ENCODE data around the gene ECI1.
A peak's percentile ranks its signal among the peaks of the same experiment; 100 is the strongest.

The ECI1 gene

GRCh38 chr16:2226918-2227317, 24.5 kb downstream of the ECI1 start:
- TF ChIP-seq, protein P1, sequence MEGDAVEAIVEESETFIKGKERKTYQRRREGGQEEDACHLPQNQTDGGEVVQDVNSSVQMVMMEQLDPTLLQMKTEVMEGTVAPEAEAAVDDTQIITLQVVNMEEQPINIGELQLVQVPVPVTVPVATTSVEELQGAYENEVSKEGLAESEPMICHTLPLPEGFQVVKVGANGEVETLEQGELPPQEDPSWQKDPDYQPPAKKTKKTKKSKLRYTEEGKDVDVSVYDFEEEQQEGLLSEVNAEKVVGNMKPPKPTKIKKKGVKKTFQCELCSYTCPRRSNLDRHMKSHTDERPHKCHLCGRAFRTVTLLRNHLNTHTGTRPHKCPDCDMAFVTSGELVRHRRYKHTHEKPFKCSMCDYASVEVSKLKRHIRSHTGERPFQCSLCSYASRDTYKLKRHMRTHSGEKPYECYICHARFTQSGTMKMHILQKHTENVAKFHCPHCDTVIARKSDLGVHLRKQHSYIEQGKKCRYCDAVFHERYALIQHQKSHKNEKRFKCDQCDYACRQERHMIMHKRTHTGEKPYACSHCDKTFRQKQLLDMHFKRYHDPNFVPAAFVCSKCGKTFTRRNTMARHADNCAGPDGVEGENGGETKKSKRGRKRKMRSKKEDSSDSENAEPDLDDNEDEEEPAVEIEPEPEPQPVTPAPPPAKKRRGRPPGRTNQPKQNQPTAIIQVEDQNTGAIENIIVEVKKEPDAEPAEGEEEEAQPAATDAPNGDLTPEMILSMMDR (IDR thresholded peaks at IDR 0.05; ENCODE audit: low read depth, low read length) = no peak
- TF ChIP-seq EZH2phosphoT487 (IDR thresholded peaks at IDR 0.05; ENCODE audit: low read depth) = no peak
- H3K27ac ChIP-seq (ENCODE audit: low read length) = no peak overlapping the region
- H3K4me2 ChIP-seq (ENCODE audit: low read length) = no peak overlapping the region
- H4K20me1 ChIP-seq (ENCODE audit: insufficient read depth, low read length) = peaks cover 13% of the 10 kb centered on the region
- H3K4me3 ChIP-seq (ENCODE audit: low read length) = no peak overlapping the region
- H3K4me1 ChIP-seq (ENCODE audit: low read length) = peaks cover 5% of the 10 kb centered on the region; the same call in 1 of the 2 replicates
- H3K36me3 ChIP-seq (replicated peaks; ENCODE audit: low read depth, low read length) = peaks cover 6% of the 10 kb centered on the region
- H3K79me2 ChIP-seq (ENCODE audit: low read length) = peaks cover 50% of the 10 kb centered on the region
- no peak overlapping the region for H2AFZ ChIP-seq (ENCODE audit: low read depth, low read length)
- H3K9ac ChIP-seq (ENCODE audit: low read length) = no peak overlapping the region
- H3K9me3 ChIP-seq (ENCODE audit: insufficient read depth, low read length) = no peaks in the 10 kb centered on the region
- no peaks in the 10 kb centered on the region for H3K27me3 ChIP-seq (ENCODE audit: low read depth, low read length)

- H3K4me1 ChIP-seq (ENCODE audit: low read length) = peaks cover 5% of the 10 kb centered on the region; the same call in 1 of the 2 replicates
- no peak overlapping the region for H3K9ac ChIP-seq (ENCODE audit: low read length)
- no peak overlapping the region for H3K4me3 ChIP-seq (ENCODE audit: low read length)
- H3K4me2 ChIP-seq (ENCODE audit: low read length) = no peak overlapping the region
- no peaks in the 10 kb centered on the region for H3K9me3 ChIP-seq (ENCODE audit: insufficient read depth, low read length)
- no peak overlapping the region for H2AFZ ChIP-seq (ENCODE audit: low read depth, low read length)
- peaks cover 50% of the 10 kb centered on the region for H3K79me2 ChIP-seq (ENCODE audit: low read length)
- peaks cover 13% of the 10 kb centered on the region for H4K20me1 ChIP-seq (ENCODE audit: insufficient read depth, low read length)
- peaks cover 2% of the 10 kb centered on the region for H3K36me3 ChIP-seq (replicated peaks; ENCODE audit: low read depth, low read length)
- no peak for TF ChIP-seq EZH2phosphoT487 (IDR thresholded peaks at IDR 0.05; ENCODE audit: low read depth)
- TF ChIP-seq, protein P1 (IDR thresholded peaks at IDR 0.05; ENCODE audit: low read depth, low read length) = no peak
- no peaks in the 10 kb centered on the region for H3K27me3 ChIP-seq (ENCODE audit: low read depth, low read length)
- H3K27ac ChIP-seq (ENCODE audit: low read length) = no peak overlapping the region
These were observed 25.1 kb downstream of the ECI1 start for GRCh38 chr16:2226245-2226793.

GRCh38 chr16:2223942-2224486, 27.4 kb downstream of the ECI1 start:
- H2AFZ ChIP-seq (ENCODE audit: low read depth, low read length) = peak overlapping the region; percentile 16; the same call in 1 of the 2 replicates
- H3K27ac ChIP-seq (ENCODE audit: low read length) = peak overlapping the region; percentile 51
- TF ChIP-seq EZH2phosphoT487 (IDR thresholded peaks at IDR 0.05; ENCODE audit: low read depth) = no peak
- TF ChIP-seq, protein P1 (IDR thresholded peaks at IDR 0.05; ENCODE audit: low read depth, low read length) = no peak
- no peaks in the 10 kb centered on the region for H3K27me3 ChIP-seq (ENCODE audit: low read depth, low read length)
- H3K9me3 ChIP-seq (ENCODE audit: insufficient read depth, low read length) = no peaks in the 10 kb centered on the region
- H4K20me1 ChIP-seq (ENCODE audit: insufficient read depth, low read length) = peaks cover 13% of the 10 kb centered on the region
- peak overlapping the region; percentile 89 for H3K4me2 ChIP-seq (ENCODE audit: low read length)
- peak overlapping the region; percentile 86 for H3K9ac ChIP-seq (ENCODE audit: low read length)
- peak overlapping the region; percentile 92 for H3K4me3 ChIP-seq (ENCODE audit: low read length)
- H3K79me2 ChIP-seq (ENCODE audit: low read length) = peaks cover 49% of the 10 kb centered on the region
- peaks cover 2% of the 10 kb centered on the region for H3K36me3 ChIP-seq (replicated peaks; ENCODE audit: low read depth, low read length)
- peaks cover 5% of the 10 kb centered on the region; the same call in 1 of the 2 replicates for H3K4me1 ChIP-seq (ENCODE audit: low read length)

DNA sequence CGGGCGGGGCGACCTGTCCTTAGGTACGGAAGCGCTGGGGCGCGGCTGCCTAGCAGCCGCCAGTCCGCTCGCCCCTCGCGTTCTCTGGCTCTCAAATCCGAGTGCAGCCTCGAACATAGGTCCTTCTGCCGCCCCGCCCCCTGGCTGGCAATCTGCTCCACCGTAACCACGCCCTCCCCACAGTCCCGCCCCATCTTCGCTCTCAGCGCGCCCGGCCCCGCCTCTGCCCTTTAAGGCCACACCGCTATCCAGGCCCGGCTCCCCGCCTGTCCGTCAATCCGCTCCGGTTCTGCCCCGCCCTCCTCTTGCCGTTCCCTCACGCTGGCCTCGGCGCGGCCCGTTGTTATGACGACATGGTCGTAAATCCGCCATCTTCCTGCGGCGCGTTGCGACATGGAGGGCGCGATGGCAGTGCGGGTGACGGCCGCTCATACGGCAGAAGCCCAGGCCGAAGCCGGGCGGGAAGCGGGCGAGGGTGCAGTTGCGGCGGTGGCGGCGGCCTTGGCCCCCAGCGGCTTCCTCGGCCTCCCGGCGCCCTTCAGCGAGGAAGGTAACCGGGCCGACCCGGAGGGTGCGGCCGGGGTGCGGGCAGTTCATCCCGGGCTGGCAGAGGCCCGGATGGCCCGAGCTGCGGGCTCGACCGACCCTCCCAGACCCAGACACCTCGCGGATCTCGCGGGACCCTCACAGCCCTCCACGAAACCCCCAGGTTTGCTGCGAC, 28.0 kb downstream of the ECI1 start, which contains the start of gene E4F1:
Gene E4F1, plus strand, starts transcription at position 371 of the 721 bp plus-strand sequence. Its CDS starts 23 bp downstream, at position 394.
- Histone ChIP-seq H2AFZ (ENCODE audit: low read depth, low read length) (peak within 1 kb of the TSS; percentile 78; the same call in 1 of the 2 replicates), H3K79me2 (ENCODE audit: low read length) (peaks cover 46% of the 10 kb centered on the region), H4K20me1 (ENCODE audit: insufficient read depth, low read length) (peaks cover 13% of the 10 kb centered on the region), H3K27me3 (ENCODE audit: low read depth, low read length) (no peaks in the 10 kb centered on the region), H3K4me1 (ENCODE audit: low read length) (peaks cover 5% of the 10 kb centered on the region; the same call in 1 of the 2 replicates), H3K4me3 (ENCODE audit: low read length) (peak within 1 kb of the TSS; percentile 92), H3K9ac (ENCODE audit: low read length) (peak within 1 kb of the TSS; percentile 86), H3K36me3 (replicated peaks; ENCODE audit: low read depth, low read length) (peaks cover 2% of the 10 kb centered on the region), H3K9me3 (ENCODE audit: insufficient read depth, low read length) (no peaks in the 10 kb centered on the region), H3K27ac (ENCODE audit: low read length) (peak within 1 kb of the TSS; percentile 51), H3K4me2 (ENCODE audit: low read length) (peak within 1 kb of the TSS; percentile 89)
- TF ChIP-seq, protein P1 (IDR thresholded peaks at IDR 0.05; ENCODE audit: low read depth, low read length) = no peak
- TF ChIP-seq EZH2phosphoT487 (IDR thresholded peaks at IDR 0.05; ENCODE audit: low read depth) = no peak

Measured in OCI-LY3 (cell line).